HG02884 (cell line): ENCODE results near the gene PLCL2.

Source experiments
- ATAC-seq: cut with Tn5 transposase; IDR thresholded peaks from one replicate; pipeline ENCODE4 v1.9.1; 2021; ENCODE audit warnings: mild to moderate bottlenecking, moderate library complexity; ENCODE audit not compliant: unreplicated experiment

PLCL2 gene

DNA sequence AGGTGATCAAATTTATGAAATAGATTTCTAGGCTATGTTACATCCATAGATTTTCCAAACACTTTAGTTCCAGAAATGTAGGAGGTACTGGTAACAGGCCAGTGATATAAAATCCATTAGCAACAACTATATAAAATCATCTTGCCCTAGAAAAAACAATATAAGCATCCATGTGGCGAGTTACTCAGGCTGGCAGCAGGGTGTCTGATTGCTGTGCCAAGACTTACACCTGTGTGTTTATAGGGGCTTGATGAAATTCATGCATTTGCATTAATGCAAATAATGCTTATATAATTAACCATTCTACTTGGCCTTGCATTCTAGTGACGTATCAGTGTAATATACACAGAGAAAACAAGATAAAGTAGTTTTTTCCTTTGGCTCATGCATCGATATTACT is 153.4 kb downstream of the PLCL2 start:
- ATAC-seq, result no peak

DNA sequence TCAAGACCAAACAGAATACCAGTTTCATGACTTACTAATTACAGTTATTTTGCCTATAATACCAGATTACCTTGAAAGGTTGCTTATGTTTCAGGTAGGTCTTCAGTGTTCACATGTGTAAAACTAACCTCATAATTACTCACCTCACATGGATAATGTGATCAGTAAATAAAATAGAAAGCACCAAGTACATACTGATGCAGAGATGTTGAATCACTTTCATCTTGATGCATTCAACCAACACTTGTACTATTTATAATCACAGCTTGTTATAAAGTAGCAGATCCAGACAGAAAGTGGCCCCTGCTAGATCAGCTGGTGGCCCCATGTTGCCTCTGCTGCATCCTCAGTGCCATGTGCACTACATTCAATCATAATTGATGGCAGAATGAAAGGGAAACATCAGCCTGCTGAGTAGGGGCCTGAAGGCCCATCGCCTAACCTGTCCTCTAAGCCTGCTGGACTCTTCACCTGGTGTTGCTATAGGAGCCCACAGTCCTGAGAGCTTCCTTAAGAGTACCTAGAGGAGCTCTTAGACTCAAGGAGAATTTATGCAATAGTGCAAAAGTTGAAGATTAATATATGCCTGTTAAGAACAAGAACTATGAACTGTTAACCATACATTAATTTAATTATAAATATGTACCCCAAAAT is 154.3 kb downstream of the PLCL2 start:
- no peak for ATAC-seq

DNA sequence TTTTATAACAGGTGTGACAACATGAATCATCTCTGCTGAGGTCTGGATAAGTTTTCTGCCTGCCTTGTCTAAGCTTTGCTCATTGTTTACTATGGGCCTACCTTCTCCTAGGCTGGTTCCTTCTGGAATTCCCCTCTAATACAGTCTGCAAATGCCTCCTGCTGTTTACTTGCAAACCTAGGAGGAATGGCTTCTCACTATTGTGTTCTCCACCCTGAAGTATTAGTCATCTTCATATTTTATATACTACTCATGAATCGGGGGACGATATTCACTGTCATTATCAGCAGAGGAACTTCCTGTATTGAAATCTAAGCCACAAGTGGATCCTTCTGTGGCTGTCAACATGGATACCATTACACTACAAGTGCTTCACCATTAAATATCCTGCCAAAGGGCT is 154.8 kb downstream of the PLCL2 start:
- ATAC-seq, result no peak

- ATAC-seq, result no peak
Observed at GRCh38 chr3:17040322-17040989, 155.7 kb downstream of the PLCL2 start.

- no peak for ATAC-seq
Observed at GRCh38 chr3:17040990-17041377, 156.2 kb downstream of the PLCL2 start.

DNA sequence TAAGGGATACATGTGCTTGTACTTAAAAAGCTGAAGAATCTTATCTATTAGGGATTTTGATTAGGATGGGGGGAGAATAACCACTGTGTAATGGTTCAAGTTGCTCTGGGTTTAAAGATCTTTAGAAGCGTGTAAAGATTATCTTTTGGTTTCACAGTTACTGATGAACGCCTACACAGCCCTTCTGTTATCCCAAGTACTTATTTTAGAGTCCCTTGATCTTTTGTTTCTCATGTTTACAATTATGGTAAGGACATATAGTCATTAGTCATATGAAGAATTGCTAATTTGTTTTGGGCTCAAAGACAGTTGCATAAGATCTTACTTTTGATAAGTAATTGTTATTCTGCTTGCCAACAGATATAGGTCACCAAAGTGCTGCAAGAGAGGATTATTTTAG is 160.1 kb downstream of the PLCL2 start:
- peak; percentile 92 for ATAC-seq

GRCh38 chr3:17045705-17046104 is 160.9 kb downstream of the PLCL2 start:
- ATAC-seq, result no peak

GRCh38 chr3:17046623-17047022 is 161.9 kb downstream of the PLCL2 start:
- ATAC-seq, result no peak

GRCh38 chr3:17047162-17047561 is 162.4 kb downstream of the PLCL2 start:
- no peak for ATAC-seq

DNA sequence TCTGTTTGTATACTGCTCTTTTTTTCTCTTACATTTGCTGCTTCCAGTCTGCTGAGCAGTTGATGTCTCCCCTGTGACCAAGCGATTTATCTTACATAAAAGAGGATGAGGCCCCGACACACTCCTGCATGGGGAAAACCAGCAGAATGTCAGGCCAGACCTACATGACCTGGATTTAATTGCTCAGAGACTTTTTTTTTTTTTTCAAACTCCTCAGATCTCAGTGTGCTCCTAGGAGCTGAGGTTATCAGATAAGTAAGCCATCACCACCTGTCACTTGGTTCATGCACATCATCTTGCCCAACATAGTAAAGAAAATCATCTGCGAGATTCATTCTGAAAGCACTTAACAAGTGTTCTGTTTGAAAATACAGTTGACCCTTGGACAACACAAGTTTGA is 163.1 kb downstream of the PLCL2 start:
- ATAC-seq, result no peak

GRCh38 chr3:17050071-17050470 is 165.3 kb downstream of the PLCL2 start:
- no peak for ATAC-seq

GRCh38 chr3:17050506-17050905 is 165.8 kb downstream of the PLCL2 start:
- ATAC-seq, result no peak

DNA sequence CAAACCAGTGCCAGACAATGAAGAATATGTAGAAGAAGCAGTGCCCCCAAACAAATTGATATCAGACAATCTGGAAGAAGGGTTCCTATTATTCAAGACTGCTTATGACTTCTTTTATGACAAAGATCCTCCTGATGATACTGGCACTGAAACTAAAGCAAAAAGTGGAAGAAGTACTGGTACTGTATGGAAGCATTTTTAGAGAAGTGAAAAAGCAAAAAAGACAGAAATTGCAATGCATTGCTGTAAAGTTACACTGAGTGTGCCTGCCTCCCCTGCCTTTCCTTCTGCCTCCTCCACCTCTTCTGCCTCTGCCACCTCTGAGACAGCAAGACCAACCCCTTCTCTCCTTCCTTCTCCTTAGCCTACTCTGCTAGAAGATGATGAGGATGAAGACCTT is 167.6 kb downstream of the PLCL2 start:
- peak; percentile 60 for ATAC-seq

DNA sequence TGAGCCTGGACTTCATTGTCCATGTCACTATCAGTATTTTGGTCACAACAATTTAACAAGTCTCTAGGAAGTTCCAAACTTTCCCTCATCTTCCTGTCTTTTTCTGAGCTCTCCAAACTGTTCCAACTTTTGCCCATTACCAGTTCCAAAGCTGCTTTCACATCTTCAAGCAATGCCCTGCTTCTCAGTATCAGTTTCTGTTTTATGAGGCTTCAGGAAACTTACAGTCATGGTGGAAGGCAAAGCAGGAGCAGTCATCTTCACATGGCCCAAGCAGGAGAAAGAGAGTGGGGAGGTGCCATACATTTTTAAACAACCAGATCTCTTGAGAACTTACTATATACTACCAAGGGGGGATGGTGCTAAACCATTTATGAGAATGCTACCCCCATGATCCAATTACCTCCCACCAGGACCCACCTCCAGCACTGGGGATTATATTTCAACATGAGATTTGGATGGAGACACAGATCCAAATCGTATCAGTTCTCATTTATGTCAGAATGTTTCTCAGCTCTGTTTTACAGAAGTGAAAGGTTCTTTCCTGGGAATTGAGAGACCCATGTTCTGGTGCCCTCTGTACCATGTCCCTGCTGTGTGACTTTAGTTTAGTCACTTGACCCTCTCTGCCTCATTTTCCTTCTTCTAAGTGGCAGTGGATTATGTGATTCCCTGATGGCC is 169.7 kb downstream of the PLCL2 start:
- no peak for ATAC-seq

DNA sequence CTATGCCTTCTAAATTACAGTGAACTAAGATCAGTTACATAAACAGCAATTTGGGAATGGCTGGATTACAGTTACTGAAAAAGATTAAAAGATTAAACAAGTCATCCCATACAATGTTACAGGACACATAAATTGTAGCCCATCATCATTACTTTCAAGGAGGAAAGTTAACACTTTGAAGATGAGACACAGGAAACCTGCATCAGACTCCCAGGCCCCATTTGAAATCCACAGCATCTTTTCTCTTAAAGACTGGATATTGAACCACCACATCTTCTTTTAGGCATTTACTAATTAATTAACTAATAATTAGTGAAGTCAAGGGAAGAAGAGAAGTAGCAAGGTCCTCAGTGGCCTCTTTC is 170.2 kb downstream of the PLCL2 start:
- peak; percentile 5 for ATAC-seq

DNA sequence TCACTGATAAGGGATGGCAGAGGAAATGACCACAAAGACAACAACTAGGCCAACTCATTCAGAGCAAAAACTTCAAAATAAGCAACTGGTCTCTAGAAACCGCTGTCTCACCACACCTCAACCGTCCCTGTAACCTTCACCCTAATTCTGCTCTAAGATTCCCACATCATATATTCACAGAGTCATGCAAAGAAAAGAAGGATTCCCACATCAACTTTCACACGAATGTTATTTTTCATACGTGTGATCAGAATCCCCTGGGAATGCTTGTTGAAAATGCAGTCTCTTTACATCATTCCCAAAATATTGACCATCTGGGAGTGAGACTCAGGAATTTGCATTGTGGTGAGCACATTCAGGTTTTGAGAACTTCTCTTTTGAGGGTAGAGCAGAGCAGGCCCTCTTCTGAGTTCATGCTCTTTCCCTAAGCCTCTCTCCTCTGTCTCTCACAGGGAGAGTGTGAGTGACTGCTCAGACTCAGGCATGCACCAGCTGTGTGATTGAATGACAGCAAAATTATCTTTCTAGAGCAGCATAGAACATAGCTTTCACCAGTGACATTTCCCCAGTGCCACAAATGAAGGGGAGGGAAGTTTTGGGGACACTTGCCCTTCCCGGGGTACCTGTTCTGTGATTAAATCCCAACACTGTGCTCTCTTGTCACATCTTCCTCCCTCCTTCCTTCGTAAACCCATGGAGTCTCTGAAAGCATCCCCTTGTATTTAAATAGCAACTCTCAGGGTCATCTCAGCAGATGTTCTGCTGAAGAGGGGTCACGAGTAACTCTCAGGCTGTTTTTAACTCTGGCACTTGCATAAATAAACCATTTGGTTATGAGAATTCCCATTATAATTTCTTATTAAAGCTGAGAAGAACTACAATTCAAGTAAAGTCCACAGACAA is 170.9 kb downstream of the PLCL2 start:
- peak; percentile 80 for ATAC-seq

- no peak for ATAC-seq
Observed at GRCh38 chr3:17057321-17057720, 172.6 kb downstream of the PLCL2 start.

GRCh38 chr3:17059989-17060550 is 175.3 kb downstream of the PLCL2 start:
- no peak for ATAC-seq

- ATAC-seq, result no peak
Observed at GRCh38 chr3:17061005-17061404, 176.2 kb downstream of the PLCL2 start.

DNA sequence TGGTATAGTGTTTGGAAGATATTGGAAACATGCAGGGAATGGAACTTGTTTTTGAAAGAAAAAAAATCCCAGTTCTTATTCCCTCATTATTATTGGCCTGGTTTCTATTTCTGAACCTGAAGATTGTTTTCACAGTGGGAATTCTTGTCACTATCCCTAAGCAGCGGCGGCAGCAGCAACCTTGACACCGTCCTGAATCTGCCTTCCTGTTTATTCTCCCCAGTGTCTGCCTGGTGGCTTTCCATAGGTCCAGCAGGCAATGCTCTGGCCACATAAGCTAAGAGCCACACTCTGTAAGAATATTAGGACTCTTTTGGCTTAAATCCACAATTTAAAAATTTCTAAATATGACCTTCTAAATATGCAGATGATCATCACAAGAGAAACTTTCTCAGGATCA is 178.0 kb downstream of the PLCL2 start:
- ATAC-seq, result no peak

DNA sequence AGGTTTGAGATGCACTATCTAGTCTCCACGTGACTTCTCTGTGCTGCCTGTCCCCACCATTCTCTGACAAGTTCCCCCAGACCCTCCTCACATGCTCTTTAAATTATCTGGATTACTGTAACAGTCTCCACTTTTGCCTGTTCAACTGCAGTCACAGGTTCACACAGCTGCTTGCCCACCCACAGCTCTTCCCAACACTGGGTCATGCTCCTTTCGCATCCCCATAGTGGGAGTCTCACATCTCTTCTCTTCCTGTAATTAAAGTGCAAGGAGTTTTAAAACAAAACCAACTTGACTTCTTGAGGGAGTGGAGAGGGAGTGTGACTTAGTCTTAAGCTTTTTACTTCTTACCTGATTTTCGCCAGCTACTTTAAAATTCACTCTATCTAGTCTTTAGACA is 178.8 kb downstream of the PLCL2 start:
- ATAC-seq, result no peak
